H1 (cell line): ENCODE data around the gene SKIC8. TPM values are rescaled to one million over a fixed set of nuclear protein-coding genes. Genes with fewer than 3 reads are reported as not detected.

Source experiments
- CHD7 ChIP-seq: fragments of 300-600 bp; sonication (generic); IDR thresholded peaks from 2 replicates; pipeline ENCODE4 v1.7.1; 2012; ENCODE audit warnings: low read length, moderate library complexity, mild to moderate bottlenecking, inconsistent platforms; ENCODE audit not compliant: insufficient replicate concordance
- EP300 ChIP-seq, 2 experiments: IDR thresholded peaks; 1 replicate in 1 of 2; 2 replicates in 1 of 2; pipeline ENCODE4 v1.6.1; 2011 to 2012; ENCODE audit warnings: low read depth in 2 of 2, low read length in 2 of 2, mild to moderate bottlenecking in 2 of 2, borderline replicate concordance in 1 of 2, inconsistent platforms in 1 of 2, moderate library complexity in 1 of 2
- MAX ChIP-seq: IDR thresholded peaks from 2 replicates; pipeline ENCODE4 v1.6.1; 2012; ENCODE audit warnings: inconsistent platforms
- RXRA ChIP-seq: IDR thresholded peaks from 2 replicates; pipeline ENCODE4 v1.6.1; 2011; ENCODE audit warnings: low read depth, mild to moderate bottlenecking, low read length, moderate library complexity; ENCODE audit not compliant: insufficient read depth
- SP1 ChIP-seq: IDR thresholded peaks from 2 replicates; pipeline ENCODE4 v1.6.1; 2011; ENCODE audit warnings: low read depth, low read length
- TAF1 ChIP-seq: IDR thresholded peaks from 2 replicates; pipeline ENCODE4 v1.6.1; 2011; ENCODE audit warnings: mild to moderate bottlenecking, low read depth, low read length
- polyA plus RNA-seq, 7 experiments: library from polyadenylated mRNA; depleted of rRNA in 3 of 7; stranded (reverse) in 5 of 7; unstranded in 2 of 7; fragments of >200 nt in 5 of 7; fragments of 200-250 nt in 2 of 7; gene quantifications; 1 replicate in 5 of 7; 2 replicates in 1 of 7; 4 replicates in 1 of 7; pipeline versions ENCODE4 v1.2.1 to v1.2.3, GENCODE V29; 2011 to 2013; ENCODE audit warnings: missing spikeins in 2 of 7, mixed read lengths in 2 of 7
- total RNA-seq: library from RNA; stranded (reverse); fragmentation: NEBNext Ultra II Directional; extraction: Animal tissue kit (Norgen Biotek cat#: 25700); gene quantifications from 2 replicates; pipeline ENCODE4 v1.2.1, GENCODE V29; 2021

SKIC8 gene
- total and polyA plus RNA-seq, 2 of the 8 experiments (the other 6 are each of a cell fraction or from before 2014, with no cell fraction given): 44.2 to 77.7 TPM

GRCh38 chr15:78257681-78258080 is 41.7 kb downstream of the SKIC8 start (continued):
- TF ChIP-seq CHD7 (no peak), RXRA (no peak), SP1 (no peak), MAX (no peak), EP300 (IDR thresholded peaks at IDR 0.05; ENCODE audit: borderline replicate concordance in 1 of 2, low read depth in 2 of 2, low read length in 2 of 2) (no peak), TAF1 (no peak)
- TF ChIP-seq, all 59 proteins: peak for 0
